Keratinocyte (primary cell): ENCODE data around the gene CARD11.

Experiments
- EZH2 ChIP-seq: IDR thresholded peaks from one replicate; pipeline ENCODE4 v1.6.1; 2012; ENCODE audit warnings: inconsistent platforms, mild to moderate bottlenecking, low read length, moderate library complexity
- TF ChIP-seq, protein P1 (sequence below), 3 experiments: IDR thresholded peaks in 1 of 3; conservative IDR thresholded peaks in 1 of 3; optimal IDR thresholded peaks in 1 of 3; 2 replicates in 2 of 3; 3 replicates in 1 of 3; pipeline versions ENCODE3 to v1.5.1; 2011; ENCODE audit warnings: low read length in 3 of 3, mild to moderate bottlenecking in 3 of 3, moderate library complexity in 2 of 3, control low read depth in 1 of 3, inconsistent platforms in 1 of 3; ENCODE audit not compliant: insufficient read depth in 2 of 3; ENCODE audit errors: extremely low read depth in 1 of 3

- TF ChIP-seq, protein P1, sequence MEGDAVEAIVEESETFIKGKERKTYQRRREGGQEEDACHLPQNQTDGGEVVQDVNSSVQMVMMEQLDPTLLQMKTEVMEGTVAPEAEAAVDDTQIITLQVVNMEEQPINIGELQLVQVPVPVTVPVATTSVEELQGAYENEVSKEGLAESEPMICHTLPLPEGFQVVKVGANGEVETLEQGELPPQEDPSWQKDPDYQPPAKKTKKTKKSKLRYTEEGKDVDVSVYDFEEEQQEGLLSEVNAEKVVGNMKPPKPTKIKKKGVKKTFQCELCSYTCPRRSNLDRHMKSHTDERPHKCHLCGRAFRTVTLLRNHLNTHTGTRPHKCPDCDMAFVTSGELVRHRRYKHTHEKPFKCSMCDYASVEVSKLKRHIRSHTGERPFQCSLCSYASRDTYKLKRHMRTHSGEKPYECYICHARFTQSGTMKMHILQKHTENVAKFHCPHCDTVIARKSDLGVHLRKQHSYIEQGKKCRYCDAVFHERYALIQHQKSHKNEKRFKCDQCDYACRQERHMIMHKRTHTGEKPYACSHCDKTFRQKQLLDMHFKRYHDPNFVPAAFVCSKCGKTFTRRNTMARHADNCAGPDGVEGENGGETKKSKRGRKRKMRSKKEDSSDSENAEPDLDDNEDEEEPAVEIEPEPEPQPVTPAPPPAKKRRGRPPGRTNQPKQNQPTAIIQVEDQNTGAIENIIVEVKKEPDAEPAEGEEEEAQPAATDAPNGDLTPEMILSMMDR (optimal IDR thresholded peaks at IDR 0.05 in 1 of 3, IDR thresholded peaks at IDR 0.05 in 1 of 3, conservative IDR thresholded peaks at IDR 0.05 in 1 of 3; ENCODE audit: extremely low read depth in 1 of 3, insufficient read depth in 2 of 3, low read length in 3 of 3), result peak; percentile 51 to 82 (median 63)
- TF ChIP-seq EZH2, result no peak
These were observed 22.1 kb upstream of the CARD11 start for GRCh38 chr7:3065724-3066143.
